Tibial artery (tissue), 4 donors: ENCODE results near the gene CFAP74.

Experiments used
- DNase-seq, 2 donors: peaks; one replicate each; pipeline ENCODE4 v3.0.0-alpha.2; 2019
- H3K27ac ChIP-seq, 2 donors: fragments of 200-600 bp; sonication (generic) in 1 of 2; 1 replicate in 1 of 2; 2 replicates in 1 of 2; pipeline ENCODE4 v1.5.1; 2018 to 2019; ENCODE audit warnings: mild to moderate bottlenecking in 1 of 2
- H3K27me3 ChIP-seq, 2 donors: fragments of 200-600 bp; sonication (generic) in 1 of 2; one replicate each; pipeline versions ENCODE4 v1.5.1 to v1.6.0; 2016 to 2019
- H3K36me3 ChIP-seq, 3 donors: fragments of 200-600 bp; sonication (generic) in 2 of 3; one replicate each; pipeline ENCODE4 v1.5.1; 2016 to 2019; ENCODE audit warnings: mild to moderate bottlenecking in 2 of 3
- H3K4me1 ChIP-seq, 4 donors: fragments of 200-600 bp; sonication (generic) in 2 of 4; 1 replicate in 3 of 4; 2 replicates in 1 of 4; pipeline ENCODE4 v1.5.1; 2016 to 2019
- H3K4me3 ChIP-seq, 2 donors: fragments of 200-600 bp; sonication (generic) in 1 of 2; 1 replicate in 1 of 2; 2 replicates in 1 of 2; pipeline ENCODE4 v1.5.1; 2018 to 2019; ENCODE audit warnings: mild to moderate bottlenecking in 2 of 2
- H3K9me3 ChIP-seq, 3 donors: fragments of 200-600 bp; sonication (generic) in 1 of 3; one replicate each; pipeline ENCODE4 v1.5.1; 2016 to 2019
- CTCF ChIP-seq, 2 experiments: fragments of 200-600 bp in 1 of 2; fragments of 450-650 bp in 1 of 2; IDR thresholded peaks; one replicate each; pipeline ENCODE4 v1.5.1; 2017 to 2019; ENCODE audit warnings: antibody characterized with exemption in 2 of 2, mild to moderate bottlenecking in 1 of 2, moderate library complexity in 1 of 2
- intact Hi-C: fragments of 100-400 bp; cut with DNase I; formaldehyde crosslinking; loops from one replicate; pipeline ENCODE4 v1.15.0; 2023; ENCODE audit warnings: low total_unique reads

CFAP74 gene

DNA sequence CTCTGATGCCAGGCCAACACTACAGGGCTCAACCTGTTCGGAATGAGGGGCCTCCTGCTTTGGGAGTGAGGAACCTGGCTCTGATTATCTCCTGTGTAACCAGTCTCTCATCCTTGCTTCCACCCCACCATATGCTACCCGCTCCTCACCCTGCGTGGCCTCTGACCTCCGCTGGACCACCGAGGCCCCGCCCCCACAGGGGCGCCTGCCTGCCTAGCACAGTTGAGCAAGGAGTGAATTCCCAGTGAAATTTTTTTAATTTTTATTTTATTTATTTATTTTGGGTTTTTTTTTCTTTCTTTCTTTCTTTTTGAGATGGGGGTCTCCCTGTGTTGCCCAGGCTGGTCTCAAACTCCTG is 110.8 kb downstream of the CFAP74 start:
- H3K27ac ChIP-seq = peak overlapping the region in 1 of 2 donors; percentile 92
- H3K4me1 ChIP-seq = peaks cover 0 to 49% (median 40%) of the 10 kb centered on the region in 4 donors
- TF ChIP-seq CTCF (IDR thresholded peaks at IDR 0.05) = no peak
- no peak for DNase-seq
- no peaks in the 10 kb centered on the region for H3K9me3 ChIP-seq
- peak overlapping the region in 1 of 2 donors; percentile 90 for H3K4me3 ChIP-seq
- peaks cover 0 to 13% of the 10 kb centered on the region in 2 donors for H3K27me3 ChIP-seq
- no peaks in the 10 kb centered on the region for H3K36me3 ChIP-seq
- intact Hi-C loops = loop anchor here (10.0 kb wide), 1 partner anchor 108 kb away; no protein-coding TSS in a partner anchor

DNA sequence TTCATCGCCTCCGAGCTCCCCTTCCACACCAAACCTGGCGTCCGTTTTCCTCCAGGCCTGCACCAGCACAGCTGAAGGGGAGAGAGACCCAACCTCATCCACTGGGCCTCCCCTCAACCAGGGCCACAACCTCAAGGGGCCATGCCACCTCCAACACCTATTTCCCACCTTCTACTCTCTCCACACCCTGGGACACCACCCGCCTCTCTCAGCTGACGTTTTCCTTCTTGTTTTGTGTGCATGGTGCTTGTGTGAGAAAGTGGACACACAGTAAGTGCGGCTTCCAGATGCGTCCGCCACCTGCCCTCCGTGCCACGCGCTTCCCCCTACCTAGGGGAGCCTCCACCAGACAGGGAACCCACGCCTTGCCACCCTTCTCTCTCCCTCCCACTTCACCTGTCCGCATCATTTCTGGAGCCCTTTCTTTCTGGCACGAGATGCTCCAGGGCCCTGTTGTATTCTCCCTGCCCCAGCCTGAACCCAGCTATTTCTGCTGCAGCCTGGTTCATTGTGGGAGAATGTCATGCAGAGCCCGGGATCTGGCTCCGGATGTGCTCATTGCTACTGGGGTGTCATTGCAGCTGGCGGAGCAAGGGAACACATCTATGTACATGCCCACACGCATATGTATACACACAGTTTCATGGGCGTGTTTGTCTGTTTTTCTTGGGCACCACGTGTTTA is 111.4 kb downstream of the CFAP74 start:
- peak overlapping the region; percentile 92 to 96 for H3K27ac ChIP-seq
- H3K4me3 ChIP-seq = peak overlapping the region; percentile 90 to 95
- peaks cover 0 to 54% (median 45%) of the 10 kb centered on the region in 4 donors for H3K4me1 ChIP-seq
- TF ChIP-seq CTCF (IDR thresholded peaks at IDR 0.05) = no peak
- intact Hi-C loops = loop anchor here (10.0 kb wide), 1 partner anchor 107 kb away; no protein-coding TSS in a partner anchor
- H3K9me3 ChIP-seq = no peaks in the 10 kb centered on the region
- no peak for DNase-seq
- no peaks in the 10 kb centered on the region for H3K36me3 ChIP-seq
- peaks cover 0 to 13% of the 10 kb centered on the region in 2 donors for H3K27me3 ChIP-seq

- DNase-seq = peak; percentile 77 to 81
- Histone ChIP-seq H3K36me3 (no peaks in the 10 kb centered on the region), H3K9me3 (no peaks in the 10 kb centered on the region), H3K4me3 (peak overlapping the region; percentile 90 to 95), H3K27me3 (peaks cover 0 to 13% of the 10 kb centered on the region in 2 donors), H3K4me1 (peaks cover 0 to 62% (median 46%) of the 10 kb centered on the region in 4 donors), H3K27ac (peak overlapping the region; percentile 92 to 96)
- intact Hi-C loops = loop anchor here (10.0 kb wide), 1 partner anchor 107 kb away; no protein-coding TSS in a partner anchor
- no peak for TF ChIP-seq CTCF (IDR thresholded peaks at IDR 0.05)
These were observed 112.1 kb downstream of the CFAP74 start for GRCh38 chr1:1891349-1892078.

DNA sequence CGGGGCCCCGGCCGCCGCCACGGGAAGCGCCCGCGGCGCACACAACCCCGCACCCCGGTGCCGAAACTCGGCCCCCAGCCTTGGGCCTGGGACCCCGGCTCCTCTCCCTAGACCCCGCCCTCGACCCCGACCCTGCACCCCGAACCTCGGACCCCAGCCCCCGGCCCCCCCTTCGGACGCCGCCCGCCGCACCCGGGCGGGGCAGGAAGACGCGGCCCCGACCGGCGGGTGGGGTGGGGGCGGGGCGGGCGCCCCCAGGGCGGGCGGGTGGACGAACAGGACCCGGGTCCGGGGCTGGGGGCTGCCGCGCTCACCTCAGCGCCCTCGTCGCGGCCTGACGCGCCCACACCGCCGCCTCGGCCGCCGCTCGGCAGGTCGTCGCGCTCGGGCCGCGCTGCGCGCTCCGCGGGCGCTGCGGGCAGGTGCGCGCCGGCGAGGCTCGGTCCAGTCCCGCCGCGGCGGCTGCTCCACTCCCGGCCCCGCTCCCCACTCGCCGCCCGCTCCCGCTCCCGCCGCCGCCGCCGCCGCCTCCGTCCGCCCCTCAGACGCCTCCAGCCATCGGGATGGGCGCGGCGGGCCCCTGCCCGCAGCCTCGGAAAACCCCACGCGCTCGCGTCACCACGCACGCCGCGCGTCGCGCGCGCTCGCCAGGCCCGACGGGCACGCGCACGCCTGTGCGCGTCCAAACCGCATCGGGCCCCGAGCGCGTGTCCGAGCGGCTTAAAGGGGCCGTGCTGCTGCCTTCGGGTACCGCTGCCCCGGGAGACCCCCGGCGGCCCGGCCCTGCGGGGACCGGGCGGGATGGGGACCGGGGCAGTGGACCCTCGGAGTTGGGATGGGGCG is 112.9 kb downstream of the CFAP74 start, which contains the start of gene GNB1:
GNB1 (minus strand) TSS at position 582 of the 843 bp plus-strand sequence. CDS start 65,634 bp downstream, outside the sequence.
- Histone ChIP-seq H3K4me3 (peak within 1 kb of the TSS; percentile 90 to 95), H3K27ac (peak within 1 kb of the TSS; percentile 92 to 96), H3K27me3 (peaks cover 0 to 5% of the 10 kb centered on the region in 2 donors), H3K4me1 (peaks cover 0 to 69% (median 46%) of the 10 kb centered on the region in 4 donors), H3K36me3 (no peaks in the 10 kb centered on the region), H3K9me3 (no peaks in the 10 kb centered on the region)
- no peak for TF ChIP-seq CTCF (IDR thresholded peaks at IDR 0.05)
- intact Hi-C loops = loop anchor here (10.0 kb wide), 1 partner anchor 106 kb away; no protein-coding TSS in a partner anchor
- DNase-seq = peak; percentile 80 to 92
